Measurements from ENCODE around the gene TGFB1.
A peak's percentile ranks its signal among the peaks of the same experiment; 100 is the strongest.
"Not testable (repeated sequence)": the region's sequence is repeated elsewhere in the genome, so short reads cannot be mapped to it uniquely, and the experiment has no call there.

TGFB1 gene

DNA sequence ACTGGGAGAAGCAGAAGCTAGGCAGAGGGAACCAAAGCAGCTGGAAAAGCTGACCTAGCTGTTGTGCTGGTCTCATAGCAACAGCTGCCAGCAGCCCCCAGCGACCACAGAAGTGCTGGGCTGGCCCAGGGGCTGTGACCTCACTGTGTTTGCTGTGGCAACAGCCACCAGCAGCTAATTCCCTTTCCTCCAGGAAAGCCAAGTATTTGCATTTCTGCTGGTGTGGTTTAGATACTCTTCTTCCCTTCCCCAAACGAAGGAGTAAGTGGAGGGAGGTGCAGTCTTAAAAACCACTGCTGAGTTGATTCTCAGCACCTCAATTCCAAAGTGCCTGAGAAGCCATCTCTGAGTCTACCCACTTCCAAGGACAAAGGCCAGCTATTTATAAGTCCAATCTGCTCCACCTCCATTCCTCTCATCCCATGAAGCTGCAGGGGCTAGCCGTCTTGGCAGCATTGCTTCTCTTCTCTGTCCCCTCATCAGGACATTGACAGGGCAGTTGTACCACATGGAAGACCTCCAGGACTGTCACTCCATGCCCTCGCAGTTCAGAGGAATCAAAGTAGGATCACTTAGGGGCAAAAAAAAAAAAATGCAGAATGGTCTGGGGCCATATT is 55.3 kb downstream of the TGFB1 start:
- H3K4me3 ChIP-seq (ENCODE audit: control insufficient read depth, low read depth, low read length) = no peak overlapping the region
- DNase-seq (ENCODE audit: low read depth) = peak; percentile 77
- TF ChIP-seq, protein P1, sequence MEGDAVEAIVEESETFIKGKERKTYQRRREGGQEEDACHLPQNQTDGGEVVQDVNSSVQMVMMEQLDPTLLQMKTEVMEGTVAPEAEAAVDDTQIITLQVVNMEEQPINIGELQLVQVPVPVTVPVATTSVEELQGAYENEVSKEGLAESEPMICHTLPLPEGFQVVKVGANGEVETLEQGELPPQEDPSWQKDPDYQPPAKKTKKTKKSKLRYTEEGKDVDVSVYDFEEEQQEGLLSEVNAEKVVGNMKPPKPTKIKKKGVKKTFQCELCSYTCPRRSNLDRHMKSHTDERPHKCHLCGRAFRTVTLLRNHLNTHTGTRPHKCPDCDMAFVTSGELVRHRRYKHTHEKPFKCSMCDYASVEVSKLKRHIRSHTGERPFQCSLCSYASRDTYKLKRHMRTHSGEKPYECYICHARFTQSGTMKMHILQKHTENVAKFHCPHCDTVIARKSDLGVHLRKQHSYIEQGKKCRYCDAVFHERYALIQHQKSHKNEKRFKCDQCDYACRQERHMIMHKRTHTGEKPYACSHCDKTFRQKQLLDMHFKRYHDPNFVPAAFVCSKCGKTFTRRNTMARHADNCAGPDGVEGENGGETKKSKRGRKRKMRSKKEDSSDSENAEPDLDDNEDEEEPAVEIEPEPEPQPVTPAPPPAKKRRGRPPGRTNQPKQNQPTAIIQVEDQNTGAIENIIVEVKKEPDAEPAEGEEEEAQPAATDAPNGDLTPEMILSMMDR (conservative IDR thresholded peaks at IDR 0.05; ENCODE audit: control insufficient read depth, insufficient read depth, low read depth, low read length) = no peak

DNA sequence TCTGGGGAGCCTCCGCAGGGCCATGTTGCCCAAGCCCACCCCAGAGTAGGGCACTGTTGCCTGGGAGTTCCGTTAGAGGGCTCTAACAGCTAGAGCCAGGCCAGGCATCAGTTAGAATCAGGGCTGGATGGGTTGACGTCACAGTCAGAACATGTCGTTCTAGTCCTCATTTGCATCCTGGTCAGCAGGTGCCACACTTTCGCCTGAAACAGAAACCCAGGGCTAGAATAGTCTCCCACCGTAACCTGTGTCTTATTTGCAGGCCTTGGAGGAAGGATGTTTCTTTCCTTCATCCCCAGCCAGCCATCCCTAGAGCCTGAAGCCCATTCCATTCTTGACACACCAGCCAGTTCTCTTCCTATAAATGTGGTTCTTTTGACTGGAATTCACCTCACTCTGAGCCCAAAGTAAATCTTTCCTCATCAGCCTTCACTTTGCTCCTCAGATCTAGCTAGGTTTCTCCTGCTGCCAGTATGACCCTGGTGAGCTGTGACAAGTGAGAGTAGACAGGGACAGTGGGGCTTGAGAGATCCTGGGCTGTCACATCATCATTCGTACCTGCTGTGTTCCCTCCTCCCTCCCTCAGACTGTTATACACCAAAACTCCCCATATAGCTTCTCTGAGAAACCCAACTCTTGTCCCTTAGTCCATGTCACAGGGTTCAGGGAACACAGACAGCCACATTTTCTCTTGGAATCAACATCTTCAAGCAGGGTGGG is 55.9 kb downstream of the TGFB1 start:
- TF ChIP-seq, protein P1 (conservative IDR thresholded peaks at IDR 0.05; ENCODE audit: control insufficient read depth, insufficient read depth, low read depth, low read length) = no peak
- no peak for DNase-seq (ENCODE audit: low read depth)
- no peak overlapping the region for H3K4me3 ChIP-seq (ENCODE audit: control insufficient read depth, low read depth, low read length)

DNA sequence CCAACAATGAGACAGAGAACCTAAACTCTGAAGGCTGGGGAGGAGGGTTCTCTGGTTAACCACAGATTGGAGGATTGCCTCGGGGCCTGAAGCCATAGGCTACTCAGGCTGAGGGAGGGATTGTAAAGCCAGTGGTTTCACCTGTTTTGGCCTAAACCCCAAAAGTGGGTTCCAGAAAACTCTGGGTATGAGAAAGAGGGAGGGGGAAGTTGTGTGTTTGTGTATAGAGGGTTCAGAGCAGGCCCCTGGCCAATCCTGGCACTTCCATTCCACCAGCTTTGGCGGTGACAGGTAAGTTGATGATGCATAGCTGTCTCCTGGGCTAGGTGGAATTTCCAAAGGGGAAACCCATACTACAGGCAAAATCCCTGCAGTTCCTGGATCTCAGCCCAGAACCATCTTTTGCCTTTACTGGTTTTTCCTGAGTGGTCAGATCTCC is 57.3 kb downstream of the TGFB1 start:
- no peak for DNase-seq (ENCODE audit: low read depth)
- TF ChIP-seq, protein P1 (conservative IDR thresholded peaks at IDR 0.05; ENCODE audit: control insufficient read depth, insufficient read depth, low read depth, low read length) = no peak
- no peak overlapping the region for H3K4me3 ChIP-seq (ENCODE audit: control insufficient read depth, low read depth, low read length)

DNA sequence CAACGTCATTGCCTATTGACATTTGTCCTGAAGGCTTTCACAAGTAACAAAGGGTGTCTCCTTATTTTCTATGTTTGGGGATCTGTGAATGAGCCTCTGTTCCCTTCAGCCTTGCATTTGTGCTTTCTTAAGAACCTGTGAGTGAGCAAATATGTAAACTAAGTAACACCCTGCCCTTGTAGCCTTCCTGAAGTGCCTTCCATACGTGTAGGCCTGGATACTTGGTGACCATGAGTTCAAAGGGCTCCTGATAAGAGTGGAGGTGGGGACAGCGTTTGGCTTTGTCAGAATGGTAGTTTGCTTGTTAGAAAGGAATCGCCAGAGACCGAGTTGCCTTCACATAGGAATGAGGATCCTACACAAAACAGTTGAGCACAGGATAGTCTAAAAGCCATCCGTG is 58.2 kb downstream of the TGFB1 start:
- no peak for DNase-seq (ENCODE audit: low read depth)
- TF ChIP-seq, protein P1 (conservative IDR thresholded peaks at IDR 0.05; ENCODE audit: control insufficient read depth, insufficient read depth, low read depth, low read length) = no peak
- no peak overlapping the region for H3K4me3 ChIP-seq (ENCODE audit: control insufficient read depth, low read depth, low read length)

DNA sequence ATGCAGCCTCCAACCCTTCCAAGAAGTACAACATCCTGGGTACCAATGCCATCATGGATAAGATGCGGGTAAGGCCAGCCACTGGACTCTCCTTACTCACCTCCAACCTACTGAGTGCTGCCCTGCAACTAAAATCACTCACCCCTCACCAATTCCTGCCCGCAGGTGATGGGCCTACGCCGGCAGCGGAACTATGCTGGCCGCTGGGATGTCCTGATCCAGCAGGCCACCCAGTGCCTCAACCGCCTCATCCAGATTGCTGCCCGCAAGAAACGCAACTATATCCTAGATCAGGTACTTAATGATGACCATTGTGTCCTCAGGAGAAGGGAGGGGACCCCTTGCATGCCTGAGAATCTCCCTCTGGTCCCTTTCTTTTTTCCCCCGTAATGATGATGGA is 59.3 kb downstream of the TGFB1 start:
- TF ChIP-seq, protein P1 (conservative IDR thresholded peaks at IDR 0.05; ENCODE audit: control insufficient read depth, insufficient read depth, low read depth, low read length) = no peak
- no peak overlapping the region for H3K4me3 ChIP-seq (ENCODE audit: control insufficient read depth, low read depth, low read length)
- no peak for DNase-seq (ENCODE audit: low read depth)

DNA sequence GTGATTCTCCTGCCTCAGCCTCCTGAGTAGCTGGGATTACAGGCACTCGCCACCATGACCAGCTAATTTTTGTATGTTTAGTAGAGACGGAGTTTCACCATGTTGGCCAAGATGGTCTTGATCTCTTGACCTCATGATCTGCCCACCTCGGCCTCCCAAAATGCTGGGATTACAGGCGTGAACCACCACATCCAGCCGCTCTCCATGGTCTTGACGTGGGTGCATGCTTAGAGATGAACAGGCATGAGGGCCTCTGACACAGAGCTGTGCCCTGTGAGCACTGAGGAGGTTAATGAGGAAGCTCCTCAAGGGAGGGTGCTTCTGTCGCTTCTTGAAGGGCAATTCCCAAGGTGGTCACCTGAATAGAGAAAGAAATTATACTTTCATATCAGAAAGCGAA is 63.9 kb downstream of the TGFB1 start:
- not testable (repeated sequence) for DNase-seq (ENCODE audit: low read depth); H3K4me3 ChIP-seq (ENCODE audit: control insufficient read depth, low read depth, low read length)

DNA sequence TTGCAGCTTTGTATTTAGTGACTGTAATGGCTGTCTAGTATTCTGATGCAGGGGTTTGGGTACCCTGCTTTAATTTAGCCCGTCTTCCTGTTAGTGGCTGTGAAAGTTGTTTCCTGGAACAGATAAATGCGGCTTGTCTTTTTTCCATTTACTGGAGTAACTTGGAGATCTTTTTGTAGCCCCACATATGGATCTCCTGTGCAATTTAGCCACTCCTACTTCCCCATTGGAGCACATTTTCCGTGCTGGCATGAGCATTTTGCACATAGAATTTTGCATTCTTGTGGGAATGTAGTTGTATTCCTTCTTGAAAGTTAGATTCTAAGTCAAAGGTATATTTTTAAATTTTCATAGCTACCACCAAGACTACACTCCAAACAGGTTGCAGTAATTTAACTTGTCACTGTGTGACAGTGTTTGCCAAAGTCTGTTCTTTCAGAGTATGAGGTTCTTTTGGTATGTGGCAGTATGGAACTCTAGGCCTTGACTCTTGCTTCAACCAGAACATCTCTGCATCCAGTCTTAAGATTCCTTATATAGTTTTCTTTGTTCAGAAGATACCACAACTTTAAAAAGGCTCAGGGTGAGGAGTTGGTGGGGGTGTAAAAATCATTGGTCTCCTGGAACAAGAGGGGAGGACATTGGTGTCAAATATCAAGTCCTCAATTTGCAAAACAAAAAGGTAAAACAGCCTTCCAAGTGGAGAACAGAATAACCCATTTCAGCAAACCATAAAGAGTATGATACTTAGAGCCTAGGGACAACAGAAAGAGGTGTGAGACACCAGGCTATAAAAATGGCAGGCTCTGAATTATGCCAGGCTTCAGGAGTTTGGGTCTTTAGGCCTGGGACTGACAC is 64.8 kb downstream of the TGFB1 start:
- no peak for DNase-seq (ENCODE audit: low read depth)
- TF ChIP-seq, protein P1 (conservative IDR thresholded peaks at IDR 0.05; ENCODE audit: control insufficient read depth, insufficient read depth, low read depth, low read length) = no peak
- no peak overlapping the region for H3K4me3 ChIP-seq (ENCODE audit: control insufficient read depth, low read depth, low read length)

Measured in fibroblast of mammary gland (primary cell).